ENCODE results near the gene NFKBIL1. TPM values are rescaled to one million over a fixed set of nuclear protein-coding genes. Genes with fewer than 3 reads are reported as not detected.

Gene NFKBIL1
- total and polyA plus RNA-seq, 9 of the 15 experiments (the other 6 are each of a cell fraction or from before 2014, with no cell fraction given): 0.49 to 33.1 (median 7.6) TPM

GRCh38 chr6:31585491-31585890 is 38.1 kb downstream of the NFKBIL1 start (continued):
- no peak for TF ChIP-seq HOMEZ (CRISPR knock-in tag; IDR thresholded peaks at IDR 0.05)
- TF ChIP-seq SMAD4 (CRISPR knock-in tag; conservative IDR thresholded peaks at IDR 0.05): 0 out of 2 replicates have a peak, but pooled peaks have one; percentile 29
- peak; percentile 54 for TF ChIP-seq MEIS2 (IDR thresholded peaks at IDR 0.05; ENCODE audit: partially characterized antibody)
- TF ChIP-seq CHD4 (IDR thresholded peaks at IDR 0.05; ENCODE audit: insufficient read depth, insufficient replicate concordance, low read depth, low read length, poor library complexity, severe bottlenecking): peak; percentile 24
- TF ChIP-seq PTBP1 (IDR thresholded peaks at IDR 0.05; ENCODE audit: low read depth, low read length): peak; percentile 91; the same call in 1 of the 2 replicates
- TF ChIP-seq ZFP36 (IDR thresholded peaks at IDR 0.05; ENCODE audit: low read depth, low read length, partially characterized antibody): peak; percentile 100
- no peak for TF ChIP-seq YY1 (IDR thresholded peaks at IDR 0.05; ENCODE audit: borderline replicate concordance in 1 of 3, control insufficient read depth in 1 of 3, extremely low read depth in 1 of 3, insufficient read depth in 3 of 3, insufficient read length in 1 of 3, insufficient replicate concordance in 2 of 3, low read depth in 1 of 3, low read length in 2 of 3)
- 0 out of 2 replicates have a peak, but pooled peaks have one; percentile 8 for TF ChIP-seq TEAD4 (IDR thresholded peaks at IDR 0.05; ENCODE audit: low read length)
- no peak for TF ChIP-seq TEAD4 (CRISPR knock-in tag; IDR thresholded peaks at IDR 0.05; ENCODE audit: borderline replicate concordance)
- TF ChIP-seq ARNT (IDR thresholded peaks at IDR 0.05): 0 out of 4 replicates have a peak, but pooled peaks have one; percentile 17 to 21
- no peak for TF ChIP-seq CHAMP1 (IDR thresholded peaks at IDR 0.05)
- peak; percentile 32; the same call in 1 of the 2 replicates for TF ChIP-seq FOXP1 (CRISPR knock-in tag; IDR thresholded peaks at IDR 0.05)
- peak; percentile 68 for TF ChIP-seq PKNOX1 (IDR thresholded peaks at IDR 0.05)
- peak; percentile 93 for TF ChIP-seq ZNF436 (CRISPR knock-in tag; IDR thresholded peaks at IDR 0.05)
- peak; percentile 92 for TF ChIP-seq BCOR (IDR thresholded peaks at IDR 0.05)
- peak in 1 of 2 experiments; percentile 58; a peak in 2 of 4 replicates for TF ChIP-seq RAD21 (CRISPR knock-in tag; conservative IDR thresholded peaks at IDR 0.05 in 1 of 2, IDR thresholded peaks at IDR 0.05 in 1 of 2)
- peak; percentile 35; the same call in 1 of the 2 replicates for TF ChIP-seq CREM (IDR thresholded peaks at IDR 0.05; ENCODE audit: low read depth)
- no peak for TF ChIP-seq ZBTB9 (CRISPR knock-in tag; IDR thresholded peaks at IDR 0.05)
